ENCODE data around the gene SLC9B2. TPM values are rescaled to one million over a fixed set of nuclear protein-coding genes. Genes with fewer than 3 reads are reported as not detected.

Gene SLC9B2
- total and polyA plus RNA-seq, 2 experiments from 2014 or later = 4.4 to 13.0 TPM

DNA sequence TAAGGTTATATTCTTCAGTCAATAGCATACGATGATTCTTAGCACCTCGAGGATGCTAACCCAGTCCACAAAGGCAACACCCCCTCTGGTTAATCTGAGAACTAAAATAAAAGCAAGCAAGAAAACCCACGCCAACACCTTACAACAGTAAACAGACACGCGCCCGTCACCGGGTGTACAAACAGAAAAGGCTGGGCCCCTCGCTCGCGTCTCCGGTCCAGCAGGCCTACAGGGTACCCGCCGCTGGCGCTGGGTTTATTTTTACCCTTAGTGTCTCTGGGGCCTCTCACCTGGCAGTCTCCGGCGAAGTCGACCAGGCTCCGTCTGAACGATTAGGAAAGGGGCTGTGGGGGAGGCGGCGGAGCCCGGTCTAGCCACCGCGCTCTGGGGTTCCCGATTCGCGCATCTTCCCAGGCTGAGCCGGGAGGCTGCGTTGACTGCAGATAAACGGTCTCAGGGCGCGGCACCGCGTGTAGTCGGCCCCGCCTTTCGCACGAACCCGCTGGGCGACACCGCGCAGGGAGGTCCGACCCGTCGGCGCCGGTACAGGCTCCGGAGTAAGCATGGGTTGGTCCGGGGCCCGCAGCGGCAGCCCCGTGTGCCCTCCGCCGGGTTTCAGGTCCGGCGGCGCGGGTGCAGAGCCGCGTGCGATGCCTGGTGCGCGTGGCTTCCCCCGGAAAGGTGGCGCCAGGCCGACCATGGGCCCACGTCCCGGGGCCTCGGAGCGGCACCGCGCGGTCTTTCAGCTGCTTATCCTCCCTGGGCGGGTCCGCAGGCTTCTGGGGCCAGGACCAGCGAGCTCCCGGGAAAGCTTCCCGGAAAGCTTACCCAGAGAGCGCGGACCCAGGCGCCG, 441 bp downstream of the SLC9B2 start:
- Histone ChIP-seq H3F3A (replicated peaks; ENCODE audit: low read depth) (no peaks in the 10 kb centered on the region), H3K9me2 (ENCODE audit: insufficient read depth) (no peaks in the 10 kb centered on the region), H3K27me3 (ENCODE audit: insufficient read depth) (peaks cover 39% of the 10 kb centered on the region), H3K4me1 (ENCODE audit: insufficient read depth) (peaks cover 4% of the 10 kb centered on the region; the same call in 1 of the 2 replicates), H2AFZ (peak overlapping the region; percentile 96), H3K79me2 (replicated peaks; ENCODE audit: insufficient read depth) (no peaks in the 10 kb centered on the region), H3K36me3 (ENCODE audit: insufficient read depth) (no peaks in the 10 kb centered on the region), H3K4me3 (peak overlapping the region; percentile 59), H3K4me2 (peak overlapping the region; percentile 78), H4K20me1 (replicated peaks; ENCODE audit: insufficient read depth) (no peaks in the 10 kb centered on the region), H3K27ac (ENCODE audit: low read depth) (no peak overlapping the region)
- TF ChIP-seq, protein P1, sequence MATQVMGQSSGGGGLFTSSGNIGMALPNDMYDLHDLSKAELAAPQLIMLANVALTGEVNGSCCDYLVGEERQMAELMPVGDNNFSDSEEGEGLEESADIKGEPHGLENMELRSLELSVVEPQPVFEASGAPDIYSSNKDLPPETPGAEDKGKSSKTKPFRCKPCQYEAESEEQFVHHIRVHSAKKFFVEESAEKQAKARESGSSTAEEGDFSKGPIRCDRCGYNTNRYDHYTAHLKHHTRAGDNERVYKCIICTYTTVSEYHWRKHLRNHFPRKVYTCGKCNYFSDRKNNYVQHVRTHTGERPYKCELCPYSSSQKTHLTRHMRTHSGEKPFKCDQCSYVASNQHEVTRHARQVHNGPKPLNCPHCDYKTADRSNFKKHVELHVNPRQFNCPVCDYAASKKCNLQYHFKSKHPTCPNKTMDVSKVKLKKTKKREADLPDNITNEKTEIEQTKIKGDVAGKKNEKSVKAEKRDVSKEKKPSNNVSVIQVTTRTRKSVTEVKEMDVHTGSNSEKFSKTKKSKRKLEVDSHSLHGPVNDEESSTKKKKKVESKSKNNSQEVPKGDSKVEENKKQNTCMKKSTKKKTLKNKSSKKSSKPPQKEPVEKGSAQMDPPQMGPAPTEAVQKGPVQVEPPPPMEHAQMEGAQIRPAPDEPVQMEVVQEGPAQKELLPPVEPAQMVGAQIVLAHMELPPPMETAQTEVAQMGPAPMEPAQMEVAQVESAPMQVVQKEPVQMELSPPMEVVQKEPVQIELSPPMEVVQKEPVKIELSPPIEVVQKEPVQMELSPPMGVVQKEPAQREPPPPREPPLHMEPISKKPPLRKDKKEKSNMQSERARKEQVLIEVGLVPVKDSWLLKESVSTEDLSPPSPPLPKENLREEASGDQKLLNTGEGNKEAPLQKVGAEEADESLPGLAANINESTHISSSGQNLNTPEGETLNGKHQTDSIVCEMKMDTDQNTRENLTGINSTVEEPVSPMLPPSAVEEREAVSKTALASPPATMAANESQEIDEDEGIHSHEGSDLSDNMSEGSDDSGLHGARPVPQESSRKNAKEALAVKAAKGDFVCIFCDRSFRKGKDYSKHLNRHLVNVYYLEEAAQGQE (IDR thresholded peaks at IDR 0.05; ENCODE audit: unreplicated experiment) = no peak
- TF ChIP-seq STAT1 (IDR thresholded peaks at IDR 0.05; ENCODE audit: unreplicated experiment) (no peak), NANOG (IDR thresholded peaks at IDR 0.05; ENCODE audit: borderline replicate concordance) (no peak), EZH2 (IDR thresholded peaks at IDR 0.05; ENCODE audit: low read depth, unreplicated experiment) (peak; percentile 50), EZH2phosphoT487 (IDR thresholded peaks at IDR 0.05; ENCODE audit: unreplicated experiment) (no peak), JUNB (IDR thresholded peaks at IDR 0.05; ENCODE audit: unreplicated experiment) (no peak), POLR2AphosphoS5 (IDR thresholded peaks at IDR 0.05; ENCODE audit: low read depth) (peak; percentile 59), CREB1 (CRISPR knock-in tag; IDR thresholded peaks at IDR 0.05; ENCODE audit: low read depth) (no peak), ZNF114 (CRISPR knock-in tag; IDR thresholded peaks at IDR 0.05) (no peak), ZNF331 (CRISPR knock-in tag; IDR thresholded peaks at IDR 0.05; ENCODE audit: low read depth) (no peak)
- TF ChIP-seq, protein P2, sequence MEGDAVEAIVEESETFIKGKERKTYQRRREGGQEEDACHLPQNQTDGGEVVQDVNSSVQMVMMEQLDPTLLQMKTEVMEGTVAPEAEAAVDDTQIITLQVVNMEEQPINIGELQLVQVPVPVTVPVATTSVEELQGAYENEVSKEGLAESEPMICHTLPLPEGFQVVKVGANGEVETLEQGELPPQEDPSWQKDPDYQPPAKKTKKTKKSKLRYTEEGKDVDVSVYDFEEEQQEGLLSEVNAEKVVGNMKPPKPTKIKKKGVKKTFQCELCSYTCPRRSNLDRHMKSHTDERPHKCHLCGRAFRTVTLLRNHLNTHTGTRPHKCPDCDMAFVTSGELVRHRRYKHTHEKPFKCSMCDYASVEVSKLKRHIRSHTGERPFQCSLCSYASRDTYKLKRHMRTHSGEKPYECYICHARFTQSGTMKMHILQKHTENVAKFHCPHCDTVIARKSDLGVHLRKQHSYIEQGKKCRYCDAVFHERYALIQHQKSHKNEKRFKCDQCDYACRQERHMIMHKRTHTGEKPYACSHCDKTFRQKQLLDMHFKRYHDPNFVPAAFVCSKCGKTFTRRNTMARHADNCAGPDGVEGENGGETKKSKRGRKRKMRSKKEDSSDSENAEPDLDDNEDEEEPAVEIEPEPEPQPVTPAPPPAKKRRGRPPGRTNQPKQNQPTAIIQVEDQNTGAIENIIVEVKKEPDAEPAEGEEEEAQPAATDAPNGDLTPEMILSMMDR (conservative IDR thresholded peaks at IDR 0.05; ENCODE audit: low read depth in 2 of 2) = no peak
- TF ChIP-seq, protein P3, sequence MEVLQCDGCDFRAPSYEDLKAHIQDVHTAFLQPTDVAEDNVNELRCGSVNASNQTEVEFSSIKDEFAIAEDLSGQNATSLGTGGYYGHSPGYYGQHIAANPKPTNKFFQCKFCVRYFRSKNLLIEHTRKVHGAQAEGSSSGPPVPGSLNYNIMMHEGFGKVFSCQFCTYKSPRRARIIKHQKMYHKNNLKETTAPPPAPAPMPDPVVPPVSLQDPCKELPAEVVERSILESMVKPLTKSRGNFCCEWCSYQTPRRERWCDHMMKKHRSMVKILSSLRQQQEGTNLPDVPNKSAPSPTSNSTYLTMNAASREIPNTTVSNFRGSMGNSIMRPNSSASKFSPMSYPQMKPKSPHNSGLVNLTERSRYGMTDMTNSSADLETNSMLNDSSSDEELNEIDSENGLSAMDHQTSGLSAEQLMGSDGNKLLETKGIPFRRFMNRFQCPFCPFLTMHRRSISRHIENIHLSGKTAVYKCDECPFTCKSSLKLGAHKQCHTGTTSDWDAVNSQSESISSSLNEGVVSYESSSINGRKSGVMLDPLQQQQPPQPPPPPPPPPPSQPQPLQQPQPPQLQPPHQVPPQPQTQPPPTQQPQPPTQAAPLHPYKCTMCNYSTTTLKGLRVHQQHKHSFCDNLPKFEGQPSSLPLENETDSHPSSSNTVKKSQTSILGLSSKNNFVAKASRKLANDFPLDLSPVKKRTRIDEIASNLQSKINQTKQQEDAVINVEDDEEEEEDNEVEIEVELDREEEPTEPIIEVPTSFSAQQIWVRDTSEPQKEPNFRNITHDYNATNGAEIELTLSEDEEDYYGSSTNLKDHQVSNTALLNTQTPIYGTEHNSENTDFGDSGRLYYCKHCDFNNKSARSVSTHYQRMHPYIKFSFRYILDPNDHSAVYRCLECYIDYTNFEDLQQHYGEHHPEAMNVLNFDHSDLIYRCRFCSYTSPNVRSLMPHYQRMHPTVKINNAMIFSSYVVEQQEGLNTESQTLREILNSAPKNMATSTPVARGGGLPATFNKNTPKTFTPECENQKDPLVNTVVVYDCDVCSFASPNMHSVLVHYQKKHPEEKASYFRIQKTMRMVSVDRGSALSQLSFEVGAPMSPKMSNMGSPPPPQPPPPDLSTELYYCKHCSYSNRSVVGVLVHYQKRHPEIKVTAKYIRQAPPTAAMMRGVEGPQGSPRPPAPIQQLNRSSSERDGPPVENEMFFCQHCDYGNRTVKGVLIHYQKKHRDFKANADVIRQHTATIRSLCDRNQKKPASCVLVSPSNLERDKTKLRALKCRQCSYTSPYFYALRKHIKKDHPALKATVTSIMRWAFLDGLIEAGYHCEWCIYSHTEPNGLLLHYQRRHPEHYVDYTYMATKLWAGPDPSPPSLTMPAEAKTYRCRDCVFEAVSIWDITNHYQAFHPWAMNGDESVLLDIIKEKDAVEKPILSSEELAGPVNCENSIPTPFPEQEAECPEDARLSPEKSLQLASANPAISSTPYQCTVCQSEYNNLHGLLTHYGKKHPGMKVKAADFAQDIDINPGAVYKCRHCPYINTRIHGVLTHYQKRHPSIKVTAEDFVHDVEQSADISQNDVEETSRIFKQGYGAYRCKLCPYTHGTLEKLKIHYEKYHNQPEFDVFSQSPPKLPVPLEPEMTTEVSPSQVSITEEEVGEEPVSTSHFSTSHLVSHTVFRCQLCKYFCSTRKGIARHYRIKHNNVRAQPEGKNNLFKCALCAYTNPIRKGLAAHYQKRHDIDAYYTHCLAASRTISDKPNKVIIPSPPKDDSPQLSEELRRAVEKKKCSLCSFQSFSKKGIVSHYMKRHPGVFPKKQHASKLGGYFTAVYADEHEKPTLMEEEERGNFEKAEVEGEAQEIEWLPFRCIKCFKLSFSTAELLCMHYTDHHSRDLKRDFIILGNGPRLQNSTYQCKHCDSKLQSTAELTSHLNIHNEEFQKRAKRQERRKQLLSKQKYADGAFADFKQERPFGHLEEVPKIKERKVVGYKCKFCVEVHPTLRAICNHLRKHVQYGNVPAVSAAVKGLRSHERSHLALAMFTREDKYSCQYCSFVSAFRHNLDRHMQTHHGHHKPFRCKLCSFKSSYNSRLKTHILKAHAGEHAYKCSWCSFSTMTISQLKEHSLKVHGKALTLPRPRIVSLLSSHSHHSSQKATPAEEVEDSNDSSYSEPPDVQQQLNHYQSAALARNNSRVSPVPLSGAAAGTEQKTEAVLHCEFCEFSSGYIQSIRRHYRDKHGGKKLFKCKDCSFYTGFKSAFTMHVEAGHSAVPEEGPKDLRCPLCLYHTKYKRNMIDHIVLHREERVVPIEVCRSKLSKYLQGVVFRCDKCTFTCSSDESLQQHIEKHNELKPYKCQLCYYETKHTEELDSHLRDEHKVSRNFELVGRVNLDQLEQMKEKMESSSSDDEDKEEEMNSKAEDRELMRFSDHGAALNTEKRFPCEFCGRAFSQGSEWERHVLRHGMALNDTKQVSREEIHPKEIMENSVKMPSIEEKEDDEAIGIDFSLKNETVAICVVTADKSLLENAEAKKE (CRISPR knock-in tag; IDR thresholded peaks at IDR 0.05) = no peak
- TF ChIP-seq, protein P4, sequence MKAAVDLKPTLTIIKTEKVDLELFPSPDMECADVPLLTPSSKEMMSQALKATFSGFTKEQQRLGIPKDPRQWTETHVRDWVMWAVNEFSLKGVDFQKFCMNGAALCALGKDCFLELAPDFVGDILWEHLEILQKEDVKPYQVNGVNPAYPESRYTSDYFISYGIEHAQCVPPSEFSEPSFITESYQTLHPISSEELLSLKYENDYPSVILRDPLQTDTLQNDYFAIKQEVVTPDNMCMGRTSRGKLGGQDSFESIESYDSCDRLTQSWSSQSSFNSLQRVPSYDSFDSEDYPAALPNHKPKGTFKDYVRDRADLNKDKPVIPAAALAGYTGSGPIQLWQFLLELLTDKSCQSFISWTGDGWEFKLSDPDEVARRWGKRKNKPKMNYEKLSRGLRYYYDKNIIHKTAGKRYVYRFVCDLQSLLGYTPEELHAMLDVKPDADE (IDR thresholded peaks at IDR 0.05) = no peak
- Mint-ChIP-seq H3K4me1 (peaks cover 9% of the 10 kb centered on the region; the same call in 2 of the 3 replicates), H3K4me3 (peak overlapping the region; percentile 73), H3K27me3 (ENCODE audit: insufficient read depth, low read depth, poor library complexity) (peaks cover 13% of the 10 kb centered on the region), H3K36me3 (ENCODE audit: low read depth) (no peaks in the 10 kb centered on the region; the same call in 2 of the 3 replicates), H3K9me3 (no peaks in the 10 kb centered on the region), H3K27ac (peak overlapping the region; percentile 77; the same call in 1 of the 2 replicates)
- peak; percentile 91 for ATAC-seq
- DNase-seq (ENCODE audit: low spot score) = peak; percentile 79
